HEK293 (cell line): ENCODE results near the gene RHBG.
"Not testable (repeated sequence)": the region's sequence is repeated elsewhere in the genome, so short reads cannot be mapped to it uniquely, and the experiment has no call there.

Experiments used
- CTCF ChIP-seq: fragments of 450-650 bp; formaldehyde crosslinking; IDR thresholded peaks from 2 replicates; pipeline ENCODE4 v1.5.1; 2016; ENCODE audit warnings: missing biosample characterization, missing genetic modification characterization
- SP2 ChIP-seq: fragments of 450-650 bp; formaldehyde crosslinking; IDR thresholded peaks from 2 replicates; pipeline ENCODE4 v1.5.1; 2016; ENCODE audit warnings: missing biosample characterization, missing genetic modification characterization
- ZBTB1 ChIP-seq: fragments of 450-650 bp; formaldehyde crosslinking; IDR thresholded peaks from 2 replicates; pipeline ENCODE4 v1.5.1; 2016; ENCODE audit warnings: missing biosample characterization, missing genetic modification characterization
- ZNF24 ChIP-seq: fragments of 450-650 bp; formaldehyde crosslinking; IDR thresholded peaks from 2 replicates; pipeline ENCODE4 v1.5.1; 2016; ENCODE audit warnings: missing biosample characterization, missing genetic modification characterization
- ZNF280D ChIP-seq: fragments of 450-650 bp; formaldehyde crosslinking; IDR thresholded peaks from 2 replicates; pipeline ENCODE4 v1.5.1; 2016; ENCODE audit warnings: missing biosample characterization, missing genetic modification characterization
- ZNF501 ChIP-seq: fragments of 450-650 bp; formaldehyde crosslinking; IDR thresholded peaks from 2 replicates; pipeline ENCODE4 v1.5.1; 2016; ENCODE audit warnings: missing biosample characterization, missing genetic modification characterization
- ZNF548 ChIP-seq: fragments of 450-650 bp; formaldehyde crosslinking; IDR thresholded peaks from 2 replicates; pipeline ENCODE4 v1.5.1; 2016; ENCODE audit warnings: missing biosample characterization, missing genetic modification characterization
- ZNF555 ChIP-seq: fragments of 450-650 bp; formaldehyde crosslinking; conservative IDR thresholded peaks from 2 replicates; pipeline ENCODE4 v1.5.1; 2017; ENCODE audit warnings: missing biosample characterization, mild to moderate bottlenecking, missing genetic modification characterization, inconsistent platforms
- ZNF561 ChIP-seq: fragments of 450-650 bp; IDR thresholded peaks from 2 replicates; pipeline ENCODE4 v1.5.1; 2018; ENCODE audit warnings: missing biosample characterization, missing genetic modification characterization, borderline replicate concordance
- ZNF664 ChIP-seq: fragments of 450-650 bp; formaldehyde crosslinking; IDR thresholded peaks from 2 replicates; pipeline ENCODE4 v1.5.1; 2016; ENCODE audit warnings: missing biosample characterization, missing genetic modification characterization
- TF ChIP-seq, protein P1 (sequence below): sonication (generic); formaldehyde crosslinking; IDR thresholded peaks from 2 replicates; pipeline ENCODE4 v1.8.1; 2022; ENCODE audit warnings: mild to moderate bottlenecking, moderate library complexity, missing genetic modification reagents
- TF ChIP-seq, protein P2 (sequence below): fragments of 450-650 bp; formaldehyde crosslinking; IDR thresholded peaks from 2 replicates; pipeline ENCODE4 v1.5.1; 2016; ENCODE audit warnings: missing biosample characterization, missing genetic modification characterization
- TF ChIP-seq, protein P3 (sequence below): fragments of 450-650 bp; formaldehyde crosslinking; IDR thresholded peaks from 2 replicates; pipeline ENCODE4 v1.5.1; 2016; ENCODE audit warnings: missing biosample characterization, missing genetic modification characterization

DNA sequence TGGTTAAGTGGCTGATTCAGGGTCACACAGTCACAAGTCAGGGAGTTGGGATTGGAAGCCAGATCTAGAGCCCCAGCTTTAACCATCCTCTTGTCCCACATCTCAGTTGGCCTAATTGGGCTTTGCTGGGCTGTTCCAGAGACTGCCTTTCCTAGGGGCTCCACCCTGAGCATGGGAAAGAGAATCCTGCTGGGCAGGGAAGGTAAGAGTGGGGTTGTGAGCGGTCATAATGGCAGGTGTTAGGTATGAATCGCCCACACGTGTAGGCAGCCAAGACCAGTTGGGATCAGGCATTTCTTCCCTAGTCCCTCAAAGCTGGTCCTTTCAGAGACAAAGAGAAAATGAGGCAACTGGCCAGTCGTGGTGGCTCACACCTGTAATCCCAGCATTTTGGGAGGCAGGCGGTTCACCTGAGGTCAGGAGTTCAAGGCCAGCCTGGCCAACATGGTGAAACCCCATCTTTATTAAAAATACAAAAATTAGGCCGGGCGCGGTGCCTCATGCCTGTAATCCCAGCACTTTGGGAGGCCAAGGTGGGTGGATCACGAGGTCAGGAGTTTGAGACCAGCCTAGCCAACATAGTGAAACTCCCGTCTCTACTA lies 775 bp downstream of the RHBG start:
- not testable (repeated sequence) for TF ChIP-seq ZBTB1 (tag by site-specific recombination); ZNF548; CTCF; ZNF24 (tag by site-specific recombination); SP2 (tag by site-specific recombination); ZNF561; ZNF664; ZNF555 (tag by site-specific recombination); ZNF501; ZNF280D
- TF ChIP-seq, protein P1, sequence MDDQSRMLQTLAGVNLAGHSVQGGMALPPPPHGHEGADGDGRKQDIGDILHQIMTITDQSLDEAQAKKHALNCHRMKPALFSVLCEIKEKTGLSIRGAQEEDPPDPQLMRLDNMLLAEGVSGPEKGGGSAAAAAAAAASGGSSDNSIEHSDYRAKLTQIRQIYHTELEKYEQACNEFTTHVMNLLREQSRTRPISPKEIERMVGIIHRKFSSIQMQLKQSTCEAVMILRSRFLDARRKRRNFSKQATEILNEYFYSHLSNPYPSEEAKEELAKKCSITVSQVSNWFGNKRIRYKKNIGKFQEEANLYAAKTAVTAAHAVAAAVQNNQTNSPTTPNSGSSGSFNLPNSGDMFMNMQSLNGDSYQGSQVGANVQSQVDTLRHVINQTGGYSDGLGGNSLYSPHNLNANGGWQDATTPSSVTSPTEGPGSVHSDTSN (CRISPR knock-in tag), result not testable (repeated sequence)
- TF ChIP-seq, protein P2, sequence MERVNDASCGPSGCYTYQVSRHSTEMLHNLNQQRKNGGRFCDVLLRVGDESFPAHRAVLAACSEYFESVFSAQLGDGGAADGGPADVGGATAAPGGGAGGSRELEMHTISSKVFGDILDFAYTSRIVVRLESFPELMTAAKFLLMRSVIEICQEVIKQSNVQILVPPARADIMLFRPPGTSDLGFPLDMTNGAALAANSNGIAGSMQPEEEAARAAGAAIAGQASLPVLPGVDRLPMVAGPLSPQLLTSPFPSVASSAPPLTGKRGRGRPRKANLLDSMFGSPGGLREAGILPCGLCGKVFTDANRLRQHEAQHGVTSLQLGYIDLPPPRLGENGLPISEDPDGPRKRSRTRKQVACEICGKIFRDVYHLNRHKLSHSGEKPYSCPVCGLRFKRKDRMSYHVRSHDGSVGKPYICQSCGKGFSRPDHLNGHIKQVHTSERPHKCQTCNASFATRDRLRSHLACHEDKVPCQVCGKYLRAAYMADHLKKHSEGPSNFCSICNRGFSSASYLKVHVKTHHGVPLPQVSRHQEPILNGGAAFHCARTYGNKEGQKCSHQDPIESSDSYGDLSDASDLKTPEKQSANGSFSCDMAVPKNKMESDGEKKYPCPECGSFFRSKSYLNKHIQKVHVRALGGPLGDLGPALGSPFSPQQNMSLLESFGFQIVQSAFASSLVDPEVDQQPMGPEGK (tag by site-specific recombination), result not testable (repeated sequence)
- TF ChIP-seq, protein P3, sequence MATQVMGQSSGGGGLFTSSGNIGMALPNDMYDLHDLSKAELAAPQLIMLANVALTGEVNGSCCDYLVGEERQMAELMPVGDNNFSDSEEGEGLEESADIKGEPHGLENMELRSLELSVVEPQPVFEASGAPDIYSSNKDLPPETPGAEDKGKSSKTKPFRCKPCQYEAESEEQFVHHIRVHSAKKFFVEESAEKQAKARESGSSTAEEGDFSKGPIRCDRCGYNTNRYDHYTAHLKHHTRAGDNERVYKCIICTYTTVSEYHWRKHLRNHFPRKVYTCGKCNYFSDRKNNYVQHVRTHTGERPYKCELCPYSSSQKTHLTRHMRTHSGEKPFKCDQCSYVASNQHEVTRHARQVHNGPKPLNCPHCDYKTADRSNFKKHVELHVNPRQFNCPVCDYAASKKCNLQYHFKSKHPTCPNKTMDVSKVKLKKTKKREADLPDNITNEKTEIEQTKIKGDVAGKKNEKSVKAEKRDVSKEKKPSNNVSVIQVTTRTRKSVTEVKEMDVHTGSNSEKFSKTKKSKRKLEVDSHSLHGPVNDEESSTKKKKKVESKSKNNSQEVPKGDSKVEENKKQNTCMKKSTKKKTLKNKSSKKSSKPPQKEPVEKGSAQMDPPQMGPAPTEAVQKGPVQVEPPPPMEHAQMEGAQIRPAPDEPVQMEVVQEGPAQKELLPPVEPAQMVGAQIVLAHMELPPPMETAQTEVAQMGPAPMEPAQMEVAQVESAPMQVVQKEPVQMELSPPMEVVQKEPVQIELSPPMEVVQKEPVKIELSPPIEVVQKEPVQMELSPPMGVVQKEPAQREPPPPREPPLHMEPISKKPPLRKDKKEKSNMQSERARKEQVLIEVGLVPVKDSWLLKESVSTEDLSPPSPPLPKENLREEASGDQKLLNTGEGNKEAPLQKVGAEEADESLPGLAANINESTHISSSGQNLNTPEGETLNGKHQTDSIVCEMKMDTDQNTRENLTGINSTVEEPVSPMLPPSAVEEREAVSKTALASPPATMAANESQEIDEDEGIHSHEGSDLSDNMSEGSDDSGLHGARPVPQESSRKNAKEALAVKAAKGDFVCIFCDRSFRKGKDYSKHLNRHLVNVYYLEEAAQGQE (tag by site-specific recombination), result not testable (repeated sequence)
